ENCODE results near the gene ZNF33A. TPM values are rescaled to one million over a fixed set of nuclear protein-coding genes. Genes with fewer than 3 reads are reported as not detected.
"Not testable (repeated sequence)": the region's sequence is repeated elsewhere in the genome, so short reads cannot be mapped to it uniquely, and the experiment has no call there.

ZNF33A gene
- total and polyA plus RNA-seq, 8 donors: 7.6 to 72.9 (median 21.0) TPM

GRCh38 chr10:37992083-37992482 is 18.4 kb upstream of the ZNF33A start:
- no peak overlapping the region for H3K4me3 ChIP-seq
- H3K27me3 ChIP-seq: no peaks in the 10 kb centered on the region
- no peak for DNase-seq
- no peaks in the 10 kb centered on the region for H3K9me3 ChIP-seq
- H3K36me3 ChIP-seq: no peaks in the 10 kb centered on the region
- H3K4me1 ChIP-seq: no peaks in the 10 kb centered on the region
- 63 to 90% (median 73%) methylated on average over 3 of the region's 3 CpGs for WGBS, 5 donors
- intact Hi-C loops (cut with DNase I; ENCODE audit: low total_unique reads): no loop called here
- no peak overlapping the region for H3K27ac ChIP-seq
- TF ChIP-seq EP300 (IDR thresholded peaks at IDR 0.05) (no peak), CTCF (IDR thresholded peaks at IDR 0.05) (no peak), POLR2AphosphoS5 (IDR thresholded peaks at IDR 0.05) (no peak), POLR2A (IDR thresholded peaks at IDR 0.05) (no peak)

DNA sequence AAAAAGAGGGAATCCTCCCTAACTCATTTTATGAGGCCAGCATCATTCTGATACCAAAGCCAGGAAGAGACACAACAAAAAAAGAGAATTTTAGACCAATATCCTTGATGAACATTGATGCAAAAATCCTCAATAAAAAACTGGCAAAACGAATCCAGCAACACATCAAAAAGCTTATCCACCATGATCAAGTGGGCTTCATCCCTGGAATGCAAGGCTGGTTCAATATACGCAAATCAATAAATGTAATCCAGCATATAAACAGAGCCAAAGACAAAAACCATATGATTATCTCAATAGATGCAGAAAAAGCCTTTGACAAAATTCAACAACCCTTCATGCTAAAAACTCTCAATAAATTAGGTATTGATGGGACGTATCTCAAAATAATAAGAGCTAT is 11.6 kb upstream of the ZNF33A start:
- H3K27ac ChIP-seq; H3K4me3 ChIP-seq; H3K4me1 ChIP-seq; H3K9me3 ChIP-seq; H3K36me3 ChIP-seq; intact Hi-C loops (cut with DNase I; ENCODE audit: low total_unique reads); H3K27me3 ChIP-seq; DNase-seq: not testable (repeated sequence)
- 42 to 82% (median 61%) methylated on average over 2 to 3 of the region's 3 CpGs for WGBS, 5 donors

GRCh38 chr10:38000474-38000873 is 10.0 kb upstream of the ZNF33A start:
- not testable (repeated sequence) for H3K27ac ChIP-seq, H3K36me3 ChIP-seq, DNase-seq, H3K27me3 ChIP-seq, H3K4me3 ChIP-seq, H3K9me3 ChIP-seq, H3K4me1 ChIP-seq
- WGBS, 5 donors: 88 to 100% (median 95%) methylated on average over 1 of the region's 1 CpG
- intact Hi-C loops (cut with DNase I; ENCODE audit: low total_unique reads): loop anchor here (10.0 kb wide), 1 partner anchor 94 kb away; the partner anchor contains the start of gene ZNF37A

- Histone ChIP-seq H3K36me3 (no peaks in the 10 kb centered on the region), H3K27me3 (no peaks in the 10 kb centered on the region), H3K27ac (no peak overlapping the region), H3K9me3 (no peaks in the 10 kb centered on the region), H3K4me1 (peaks cover 0 to 3% (median 0%) of the 10 kb centered on the region in 4 donors), H3K4me3 (no peak overlapping the region)
- TF ChIP-seq EP300 (IDR thresholded peaks at IDR 0.05) (no peak), POLR2AphosphoS5 (IDR thresholded peaks at IDR 0.05) (no peak), POLR2A (IDR thresholded peaks at IDR 0.05) (no peak), CTCF (IDR thresholded peaks at IDR 0.05) (no peak)
- DNase-seq: no peak
- 92 to 95% (median 94%) methylated on average over 6 of the region's 6 CpGs for WGBS, 5 donors
- intact Hi-C loops (cut with DNase I; ENCODE audit: low total_unique reads): loop anchor here (10.0 kb wide), 1 partner anchor 92 kb away; the partner anchor contains the start of gene ZNF37A
Observed at GRCh38 chr10:38003026-38003425, 7.4 kb upstream of the ZNF33A start.

DNA sequence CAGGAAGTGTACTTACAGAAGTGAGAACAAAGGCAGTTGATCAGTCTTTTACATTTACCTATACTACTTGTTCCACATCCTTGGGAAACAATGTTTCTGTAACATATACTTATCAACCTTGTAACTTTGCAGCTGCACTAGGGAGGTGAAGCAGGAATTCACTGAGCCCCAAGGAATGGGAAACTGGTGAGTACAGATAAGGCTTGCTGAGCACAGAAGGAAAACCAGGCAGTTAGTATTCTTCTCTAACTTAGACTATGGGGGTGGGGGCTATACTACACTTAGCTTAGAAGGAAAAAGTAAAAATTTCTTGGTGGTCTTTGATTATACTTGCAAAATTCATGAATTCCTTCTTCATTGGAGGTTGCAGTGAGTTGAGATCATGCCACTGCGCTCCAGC is 6.9 kb upstream of the ZNF33A start:
- no peaks in the 10 kb centered on the region for H3K9me3 ChIP-seq
- TF ChIP-seq POLR2A (IDR thresholded peaks at IDR 0.05) (no peak), EP300 (IDR thresholded peaks at IDR 0.05) (no peak), POLR2AphosphoS5 (IDR thresholded peaks at IDR 0.05) (no peak)
- intact Hi-C loops (cut with DNase I; ENCODE audit: low total_unique reads): loop anchor here (10.0 kb wide), 1 partner anchor 91 kb away; the partner anchor contains the start of gene ZNF37A
- H3K27me3 ChIP-seq: no peaks in the 10 kb centered on the region
- WGBS, 5 donors: 90 to 100% (median 96%) methylated on average over 1 of the region's 1 CpG
- H3K4me3 ChIP-seq: no peak overlapping the region
- DNase-seq: no peak
- no peaks in the 10 kb centered on the region for H3K36me3 ChIP-seq
- H3K27ac ChIP-seq: no peak overlapping the region
- peaks cover 0 to 5% (median 0%) of the 10 kb centered on the region in 4 donors for H3K4me1 ChIP-seq

- intact Hi-C loops (cut with DNase I; ENCODE audit: low total_unique reads): loop anchor here (10.0 kb wide), 1 partner anchor 87 kb away; the partner anchor contains the start of gene ZNF37A
- TF ChIP-seq POLR2AphosphoS5 (IDR thresholded peaks at IDR 0.05): no peak
- no peak for TF ChIP-seq CTCF (IDR thresholded peaks at IDR 0.05)
- no peak for TF ChIP-seq POLR2A (IDR thresholded peaks at IDR 0.05)
- no peak for TF ChIP-seq EP300 (IDR thresholded peaks at IDR 0.05)
- H3K36me3 ChIP-seq: peaks cover 0 to 2% (median under 1%) of the 10 kb centered on the region in 4 donors
- peak overlapping the region in 1 of 5 donors; percentile 41 for H3K27ac ChIP-seq
- H3K4me3 ChIP-seq: no peak overlapping the region
- no peaks in the 10 kb centered on the region for H3K27me3 ChIP-seq
- peaks cover 6 to 24% (median 14%) of the 10 kb centered on the region in 4 donors for H3K4me1 ChIP-seq
- DNase-seq: no peak
- H3K9me3 ChIP-seq: no peaks in the 10 kb centered on the region
Observed at GRCh38 chr10:38007551-38007950, 2.9 kb upstream of the ZNF33A start.

Measured in stomach (tissue), 9 donors.